Activated naive CD4-positive, alpha-beta T cell treated with anti-CD3 and anti-CD28 coated beads, Interleukin-2, amount 50 U/mL, for 16 hours (primary cell): ENCODE results near the gene DGCR8.
"Not testable (repeated sequence)": the region's sequence is repeated elsewhere in the genome, so short reads cannot be mapped to it uniquely, and the experiment has no call there.

Experiments used
- DNase-seq: peaks from one replicate; pipeline ENCODE4 v3.0.0-alpha.2; 2020

DGCR8 gene

DNA sequence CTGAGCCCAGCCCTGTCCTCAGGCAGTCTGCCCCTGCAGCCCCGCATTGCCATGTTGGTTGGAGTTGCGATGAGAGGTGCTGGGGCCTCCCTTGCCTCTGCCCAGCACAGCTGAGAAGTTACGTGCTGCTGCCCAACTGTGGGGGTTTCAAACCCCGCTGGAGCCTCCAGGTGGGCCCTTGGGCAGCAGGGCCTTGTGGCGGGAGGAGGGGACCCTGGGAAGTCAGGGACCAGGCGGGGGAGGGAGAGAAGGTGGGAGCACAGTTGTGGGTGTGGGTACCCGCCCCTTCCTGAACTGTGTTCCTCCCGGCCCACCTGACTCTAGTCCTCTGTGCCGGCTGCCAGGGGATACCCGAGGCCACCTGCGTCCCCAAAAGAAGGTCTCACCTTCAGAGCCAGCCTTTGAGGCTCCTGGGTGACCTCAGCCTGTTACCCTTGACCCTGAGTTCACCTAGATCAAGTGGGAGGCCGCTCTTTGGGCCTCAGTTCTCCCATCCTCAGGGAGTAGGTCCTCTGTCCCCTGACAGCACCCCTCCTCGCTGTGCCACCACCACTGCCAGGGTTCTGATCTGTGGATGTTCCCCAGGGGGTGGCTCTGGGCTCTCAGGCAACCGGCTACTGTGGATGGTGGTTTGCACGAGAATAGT is 78.5 kb downstream of the DGCR8 start:
- no peak for DNase-seq

DNA sequence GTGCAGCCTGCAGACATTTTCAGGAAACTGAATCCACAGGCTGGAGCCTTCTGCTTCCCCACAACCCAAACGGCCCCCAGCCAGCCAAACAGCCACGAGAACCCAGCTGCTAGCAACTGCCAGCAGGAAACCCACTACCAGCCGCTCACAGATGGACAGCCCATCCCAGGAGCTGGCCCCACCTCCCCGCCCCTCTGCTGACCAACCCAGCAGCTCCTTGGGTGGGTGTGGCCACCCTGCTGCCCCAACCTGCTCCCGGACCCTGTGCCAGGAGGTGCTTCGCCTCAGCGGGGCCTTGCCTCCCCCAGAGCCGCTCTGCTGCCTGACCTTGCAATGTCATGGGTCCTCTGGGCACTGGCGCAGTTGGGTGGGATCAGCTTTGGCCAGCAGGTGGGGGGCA is 79.0 kb downstream of the DGCR8 start:
- DNase-seq, result no peak

DNA sequence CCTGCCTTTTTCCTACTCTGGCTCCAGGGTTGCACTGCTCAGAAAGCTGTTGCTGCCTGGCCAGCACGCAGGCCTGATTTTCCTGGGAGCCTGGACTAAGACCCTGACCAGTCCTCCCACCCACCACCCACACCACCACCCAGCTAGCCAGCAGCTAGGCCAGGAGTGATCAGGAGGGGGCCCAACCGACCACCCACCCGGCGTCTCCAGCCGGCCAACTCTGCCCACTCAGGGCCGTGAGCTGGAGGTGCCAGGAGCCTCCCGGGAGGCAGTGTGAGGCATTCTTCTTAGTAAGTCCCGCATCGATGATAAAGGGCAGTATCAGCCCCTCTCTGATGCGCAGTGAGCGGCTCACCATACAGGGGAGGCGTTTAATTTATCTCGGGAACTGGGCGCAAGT is 79.5 kb downstream of the DGCR8 start:
- not testable (repeated sequence) for DNase-seq

DNA sequence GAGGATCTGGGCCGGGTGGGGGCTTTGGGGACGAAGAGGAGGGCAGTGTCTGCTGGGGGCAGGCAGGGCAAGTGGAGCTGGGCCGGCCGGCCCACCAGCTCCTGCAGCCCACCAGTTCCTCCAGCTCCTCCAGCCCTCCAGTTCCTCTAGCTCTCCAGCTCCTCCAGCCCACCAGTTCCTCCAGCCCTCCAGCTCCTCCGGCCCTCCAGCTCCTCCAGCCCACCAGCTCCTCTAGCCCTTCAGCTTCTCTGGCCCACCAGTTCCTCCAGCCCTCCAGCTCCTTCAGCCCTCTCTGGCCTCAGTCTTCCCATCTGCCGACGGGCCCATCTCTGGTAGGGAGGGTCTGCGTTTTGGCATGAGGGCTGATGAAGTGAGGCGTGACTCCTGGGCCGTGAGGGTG is 80.0 kb downstream of the DGCR8 start:
- DNase-seq, result no peak
